H9 (cell line): ENCODE results near the gene MAN1A2. TPM values are rescaled to one million over a fixed set of nuclear protein-coding genes. Genes with fewer than 3 reads are reported as not detected.
A peak's percentile ranks its signal among the peaks of the same experiment; 100 is the strongest.

Experiments
- DNase-seq: peaks from one replicate; pipeline ENCODE4 v3.0.0-alpha.2; 2017
- H2AFZ ChIP-seq: one replicate; pipeline ENCODE4 v1.6.1; 2013; ENCODE audit warnings: mild to moderate bottlenecking, low read length, control low read depth, moderate library complexity
- H2AK5ac ChIP-seq: 2 replicates; pipeline ENCODE4 v1.6.1; 2013; ENCODE audit warnings: low read length, control low read depth, mixed read lengths; ENCODE audit not compliant: insufficient read length
- H2BK120ac ChIP-seq: one replicate; pipeline ENCODE4 v1.6.1; 2013; ENCODE audit warnings: low read depth, mild to moderate bottlenecking, low read length, control low read depth, inconsistent platforms; ENCODE audit not compliant: poor library complexity, severe bottlenecking
- H2BK12ac ChIP-seq: 2 replicates; pipeline ENCODE4 v1.6.1; 2013; ENCODE audit warnings: low read length, control low read depth, mixed read lengths, low read depth; ENCODE audit not compliant: insufficient read length
- H2BK15ac ChIP-seq: 2 replicates; pipeline ENCODE4 v1.6.1; 2013; ENCODE audit warnings: low read depth, low read length, control low read depth
- H2BK20ac ChIP-seq: one replicate; pipeline ENCODE4 v1.6.1; 2013; ENCODE audit warnings: low read depth, mild to moderate bottlenecking, low read length, control low read depth, inconsistent platforms; ENCODE audit not compliant: poor library complexity, severe bottlenecking
- H2BK5ac ChIP-seq: 2 replicates; pipeline ENCODE4 v1.6.1; 2013; ENCODE audit warnings: low read length, control low read depth, mixed read lengths; ENCODE audit not compliant: insufficient read length
- H3K14ac ChIP-seq: 2 replicates; pipeline ENCODE4 v1.6.1; 2013; ENCODE audit warnings: low read length, control low read depth; ENCODE audit not compliant: insufficient read depth
- H3K18ac ChIP-seq: 2 replicates; pipeline ENCODE4 v1.6.1; 2013; ENCODE audit warnings: low read depth, mild to moderate bottlenecking, mixed read lengths, low read length, control low read depth; ENCODE audit not compliant: insufficient read length
- H3K23ac ChIP-seq: 2 replicates; pipeline ENCODE4 v1.6.1; 2013; ENCODE audit warnings: low read length, control low read depth, mixed read lengths, low read depth; ENCODE audit not compliant: insufficient read length
- H3K23me2 ChIP-seq: 2 replicates; pipeline ENCODE4 v1.6.1; 2013; ENCODE audit warnings: low read depth, mild to moderate bottlenecking, mixed read lengths, low read length, control low read depth; ENCODE audit not compliant: insufficient read length, poor library complexity, severe bottlenecking
- H3K27ac ChIP-seq: 2 replicates; pipeline ENCODE4 v1.5.1; 2013; ENCODE audit warnings: low read length, control low read depth, mixed read lengths, low read depth; ENCODE audit not compliant: insufficient read length
- H3K27me3 ChIP-seq: 2 replicates; pipeline ENCODE4 v1.6.1; 2013; ENCODE audit warnings: low read length, control low read depth, inconsistent platforms; ENCODE audit not compliant: insufficient read depth
- H3K4ac ChIP-seq: 2 replicates; pipeline ENCODE4 v1.6.1; 2013; ENCODE audit warnings: low read depth, mild to moderate bottlenecking, control low read depth, inconsistent platforms, low read length, moderate library complexity
- H3K4me1 ChIP-seq: 2 replicates; pipeline ENCODE4 v1.6.1; 2013; ENCODE audit warnings: low read length, control low read depth, inconsistent platforms; ENCODE audit not compliant: insufficient read depth
- H3K4me2 ChIP-seq: 2 replicates; pipeline ENCODE4 v1.6.1; 2013; ENCODE audit warnings: low read length, control low read depth, mixed read lengths; ENCODE audit not compliant: insufficient read length, insufficient read depth
- H3K56ac ChIP-seq: 2 replicates; pipeline ENCODE4 v1.6.1; 2013; ENCODE audit warnings: low read depth, mild to moderate bottlenecking, mixed read lengths, low read length, control low read depth; ENCODE audit not compliant: insufficient read length
- H3K79me1 ChIP-seq: 2 replicates; pipeline ENCODE4 v1.6.1; 2013; ENCODE audit warnings: low read depth, mild to moderate bottlenecking, moderate library complexity, low read length, control low read depth, inconsistent platforms; ENCODE audit not compliant: insufficient read depth, poor library complexity, severe bottlenecking
- H3K79me2 ChIP-seq: 2 replicates; pipeline ENCODE4 v1.6.1; 2013; ENCODE audit warnings: low read length, control low read depth, inconsistent platforms; ENCODE audit not compliant: insufficient read depth
- H3K9ac ChIP-seq: 2 replicates; pipeline ENCODE4 v1.6.1; 2013; ENCODE audit warnings: low read length, control low read depth, mixed read lengths; ENCODE audit not compliant: insufficient read length; ENCODE audit errors: extremely low read depth
- H3K9me3 ChIP-seq: one replicate; pipeline ENCODE4 v1.6.1; 2013; ENCODE audit warnings: low read depth, low read length, inconsistent platforms; ENCODE audit not compliant: control insufficient read depth
- H3T11ph ChIP-seq: one replicate; pipeline ENCODE4 v1.6.1; 2013; ENCODE audit warnings: mild to moderate bottlenecking, low read length, control low read depth, inconsistent platforms
- H4K20me1 ChIP-seq: one replicate; pipeline ENCODE4 v1.6.1; 2013; ENCODE audit not compliant: control insufficient read depth, insufficient read length, insufficient read depth
- H4K5ac ChIP-seq: 2 replicates; pipeline ENCODE4 v1.6.1; 2013; ENCODE audit warnings: low read depth, mild to moderate bottlenecking, mixed read lengths, low read length, control low read depth; ENCODE audit not compliant: insufficient read length
- H4K8ac ChIP-seq: replicated peaks from 2 replicates; pipeline ENCODE4 v1.6.1; 2013; ENCODE audit warnings: low read length, control low read depth, mixed read lengths, low read depth; ENCODE audit not compliant: insufficient read length
- H4K91ac ChIP-seq: 2 replicates; pipeline ENCODE4 v1.6.1; 2013; ENCODE audit warnings: low read depth, mild to moderate bottlenecking, moderate library complexity, mixed read lengths, low read length, control low read depth; ENCODE audit not compliant: insufficient read length
- H3K27ac Mint-ChIP-seq, 3 experiments: 2 replicates in 2 of 3; 3 replicates in 1 of 3; pipeline ENCODE4 v1.8.0; 2020 to 2021; ENCODE audit warnings: mixed read lengths in 3 of 3, mild to moderate bottlenecking in 1 of 3, moderate library complexity in 1 of 3
- H3K27me3 Mint-ChIP-seq: 2 replicates; pipeline ENCODE4 v1.8.0; 2021; ENCODE audit warnings: low read depth, mild to moderate bottlenecking, moderate library complexity, mixed read lengths
- H3K36me3 Mint-ChIP-seq, 3 experiments: 2 replicates in 2 of 3; 3 replicates in 1 of 3; pipeline ENCODE4 v1.8.0; 2020 to 2021; ENCODE audit warnings: low read depth in 3 of 3, mixed read lengths in 3 of 3; ENCODE audit not compliant: insufficient read depth in 1 of 3
- H3K4me1 Mint-ChIP-seq, 2 experiments: 2 replicates each; pipeline ENCODE4 v1.8.0; 2020; ENCODE audit warnings: mixed read lengths in 2 of 2
- H3K4me3 Mint-ChIP-seq, 2 experiments: 2 replicates in 1 of 2; 3 replicates in 1 of 2; pipeline ENCODE4 v1.8.0; 2020 to 2021; ENCODE audit warnings: mild to moderate bottlenecking in 2 of 2, mixed read lengths in 2 of 2, moderate library complexity in 1 of 2
- H3K9me3 Mint-ChIP-seq, 2 experiments: 2 replicates in 1 of 2; 3 replicates in 1 of 2; pipeline ENCODE4 v1.8.0; 2020; ENCODE audit warnings: mild to moderate bottlenecking in 2 of 2, mixed read lengths in 2 of 2, moderate library complexity in 1 of 2
- CTCF ChIP-seq: fragments of 200-600 bp; sonication (generic); conservative IDR thresholded peaks from 3 replicates; pipeline ENCODE4 v1.8.0; 2021; ENCODE audit warnings: antibody characterized with exemption, mild to moderate bottlenecking
- WGBS: extraction: QIAGEN DNeasy Blood & Tissue Kit; methylation state at CpG from one replicate; pipeline ENCODE4 v1.1.7; 2013; ENCODE audit warnings: missing lambda C conversion rate, low lambda C conversion rate, mixed read lengths; ENCODE audit not compliant: insufficient read length; ENCODE audit errors: extremely low coverage; 5-methylcytosine and 5-hydroxymethylcytosine counted together
- total RNA-seq: library from RNA; stranded (reverse); gene quantifications from 2 replicates; pipeline ENCODE4 v1.2.1, GENCODE V29; 2021

The MAN1A2 gene
- total RNA-seq, 1 experiment from 2014 or later = 24.0 TPM

GRCh38 chr1:117565745-117566455 is 198.7 kb downstream of the MAN1A2 start:
- Histone ChIP-seq H3K14ac (no peak overlapping the region; the same call in 1 of the 2 replicates), H4K5ac (no peak overlapping the region), H3K9ac (no peak overlapping the region), H4K91ac (no peak overlapping the region), H2BK5ac (no peak overlapping the region), H3K27ac (no peak overlapping the region), H3T11ph (no peak overlapping the region), H2BK120ac (no peak overlapping the region), H3K9me3 (no peaks in the 10 kb centered on the region), H3K23ac (no peak overlapping the region), H2BK12ac (no peak overlapping the region), H4K8ac (no peak overlapping the region), H3K18ac (no peak overlapping the region), H3K79me1 (no peaks in the 10 kb centered on the region), H4K20me1 (no peaks in the 10 kb centered on the region), H3K56ac (no peak overlapping the region), H2AK5ac (no peak overlapping the region), H2BK20ac (no peak overlapping the region), H2BK15ac (no peak overlapping the region), H3K27me3 (no peaks in the 10 kb centered on the region), H3K79me2 (no peaks in the 10 kb centered on the region), H3K4me2 (no peak overlapping the region), H3K23me2 (no peaks in the 10 kb centered on the region), H2AFZ (no peak overlapping the region), H3K4ac (no peak overlapping the region), H3K4me1 (no peaks in the 10 kb centered on the region)
- peaks cover 3 to 6% of the 10 kb centered on the region in 2 experiments; a peak in 1 of 4 replicates for H3K4me1 Mint-ChIP-seq
- no peak for DNase-seq
- no peak overlapping the region for H3K4me3 Mint-ChIP-seq
- H3K9me3 Mint-ChIP-seq = no peaks in the 10 kb centered on the region
- H3K27ac Mint-ChIP-seq = peak overlapping the region in 1 of 3 experiments; percentile 27; a peak in 1 of 7 replicates
- no peak for TF ChIP-seq CTCF
- H3K27me3 Mint-ChIP-seq = peaks cover 1% of the 10 kb centered on the region; the same call in 1 of the 2 replicates
- no peaks in the 10 kb centered on the region; a peak in 2 of 7 replicates for H3K36me3 Mint-ChIP-seq
- WGBS = no CpG with 5 or more reads among the region's 8 CpGs
